ENCODE measurements around the gene CRHR2.

Gene CRHR2

DNA sequence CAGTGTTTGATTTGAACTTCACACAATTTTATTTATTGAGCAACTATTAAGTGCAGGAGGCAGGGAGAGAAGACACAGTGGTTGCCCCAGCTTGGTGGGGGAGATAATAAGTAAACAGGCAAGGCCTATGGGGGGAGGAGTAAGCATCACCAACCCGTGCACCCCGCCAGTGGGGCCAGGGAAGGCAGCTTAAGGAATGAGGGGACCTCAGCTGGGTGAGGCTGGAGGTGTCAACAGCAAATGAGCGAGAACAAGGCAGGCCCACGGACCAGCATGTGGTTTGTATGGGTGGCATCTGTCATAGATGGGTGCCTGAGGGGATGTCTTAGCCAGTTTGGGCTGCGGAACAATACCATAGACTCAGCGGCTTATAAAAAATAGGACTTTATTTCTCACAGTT lies 24.1 kb upstream of the CRHR2 start:
- no peak for DNase-seq

- DNase-seq: no peak
These were observed 23.3 kb upstream of the CRHR2 start for GRCh38 chr7:30705596-30705995.

DNA sequence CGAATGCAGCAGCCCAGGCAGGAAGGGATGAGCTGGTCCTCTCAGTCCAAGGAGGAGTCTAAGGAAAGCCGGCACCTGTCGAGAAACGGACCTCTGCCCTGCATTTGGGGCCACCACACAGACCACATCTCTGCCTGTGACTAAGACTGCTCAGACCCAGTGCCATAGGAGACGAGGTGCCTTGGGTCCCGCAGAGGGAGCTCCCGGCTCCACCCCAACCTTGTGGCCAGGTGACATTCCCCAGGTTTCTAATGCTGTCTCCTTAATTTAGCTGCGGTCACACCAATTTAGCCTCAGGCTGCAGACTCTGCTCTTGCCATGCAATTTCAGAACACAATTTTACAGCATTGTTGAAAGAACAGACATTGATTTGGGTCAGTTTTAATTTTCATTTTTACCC lies 22.8 kb upstream of the CRHR2 start:
- DNase-seq: no peak

- DNase-seq: no peak
These were observed 21.5 kb upstream of the CRHR2 start for GRCh38 chr7:30703756-30704155.

GRCh38 chr7:30702200-30702599 lies 19.9 kb upstream of the CRHR2 start:
- DNase-seq: no peak

DNA sequence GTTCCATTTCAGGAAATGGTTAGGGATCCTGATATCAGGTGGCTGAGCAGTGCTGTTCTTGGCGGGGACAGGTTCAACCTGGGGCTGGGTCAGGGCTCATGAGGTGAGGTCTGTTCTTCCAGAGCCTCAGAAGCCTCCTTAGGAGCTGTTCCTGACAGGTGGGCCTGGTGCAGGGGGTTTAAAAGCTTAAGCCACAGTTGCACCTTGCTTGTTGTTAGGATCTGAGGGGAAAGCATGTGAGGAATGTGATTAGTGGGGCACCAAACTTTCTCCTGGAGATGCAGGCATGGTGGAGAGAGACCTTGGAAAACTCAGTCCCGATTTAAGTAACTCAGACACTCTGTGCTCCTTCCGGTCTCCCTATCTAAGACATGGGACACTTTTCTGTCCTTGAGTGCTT lies 18.7 kb upstream of the CRHR2 start:
- DNase-seq: no peak

DNA sequence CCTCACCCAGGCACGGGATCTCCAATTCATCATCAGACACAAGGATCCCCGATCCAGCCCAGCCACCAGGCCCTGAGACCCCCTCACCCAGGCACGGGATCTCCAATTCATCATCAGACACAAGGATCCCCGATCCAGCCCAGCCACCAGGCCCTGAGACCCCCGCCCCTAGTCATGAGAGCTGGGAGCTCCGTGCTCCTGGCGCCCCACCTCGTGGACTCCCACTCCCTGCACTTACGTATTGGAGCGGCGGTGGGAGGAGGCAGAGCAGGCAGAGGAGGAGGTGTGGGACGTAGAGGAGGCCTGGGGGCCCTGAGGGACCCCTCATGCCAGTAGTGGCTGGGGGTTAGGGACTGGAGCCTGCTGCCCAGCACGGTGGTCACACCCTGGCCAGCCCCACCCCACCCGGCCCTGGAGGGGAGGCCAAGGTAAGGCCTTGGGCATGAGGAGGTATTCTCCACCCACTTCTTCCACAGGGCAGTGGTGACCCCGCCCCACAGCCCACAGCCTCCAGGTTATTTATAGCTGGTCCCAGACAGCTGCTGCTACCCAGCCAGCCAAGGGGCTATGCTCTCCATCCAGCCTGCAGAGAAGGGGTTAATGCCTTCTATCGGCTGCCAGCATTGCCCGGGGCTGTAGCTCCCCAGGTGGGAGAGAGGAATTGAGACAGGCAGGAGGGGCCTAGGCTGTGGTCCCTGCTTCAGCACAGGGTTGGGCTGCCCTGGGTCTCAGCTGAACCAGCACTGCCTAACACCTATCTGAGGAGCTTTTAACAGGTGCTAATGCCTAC lies 17.6 kb upstream of the CRHR2 start:
- peak in 2 of 3 experiments; percentile 48 to 68 for DNase-seq

DNA sequence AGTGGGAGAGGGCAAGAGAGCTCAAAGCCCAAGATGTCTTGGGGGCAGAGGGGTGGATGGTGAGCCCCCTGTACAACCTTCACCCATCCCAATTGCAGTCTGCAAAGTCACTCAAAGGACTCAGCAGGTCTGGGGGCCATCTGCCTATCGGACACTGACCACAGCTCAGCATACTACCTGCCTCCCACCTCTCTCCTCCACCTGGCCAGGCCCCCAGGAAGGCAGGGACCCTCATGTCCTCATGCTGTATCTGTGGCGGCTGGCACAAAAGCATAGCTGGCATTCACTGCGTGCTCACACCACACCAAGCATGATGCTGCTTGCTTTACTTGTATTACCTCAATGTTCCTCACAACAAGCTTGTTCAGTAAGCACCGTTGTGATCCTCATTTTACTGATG lies 16.2 kb upstream of the CRHR2 start:
- no peak for DNase-seq

DNA sequence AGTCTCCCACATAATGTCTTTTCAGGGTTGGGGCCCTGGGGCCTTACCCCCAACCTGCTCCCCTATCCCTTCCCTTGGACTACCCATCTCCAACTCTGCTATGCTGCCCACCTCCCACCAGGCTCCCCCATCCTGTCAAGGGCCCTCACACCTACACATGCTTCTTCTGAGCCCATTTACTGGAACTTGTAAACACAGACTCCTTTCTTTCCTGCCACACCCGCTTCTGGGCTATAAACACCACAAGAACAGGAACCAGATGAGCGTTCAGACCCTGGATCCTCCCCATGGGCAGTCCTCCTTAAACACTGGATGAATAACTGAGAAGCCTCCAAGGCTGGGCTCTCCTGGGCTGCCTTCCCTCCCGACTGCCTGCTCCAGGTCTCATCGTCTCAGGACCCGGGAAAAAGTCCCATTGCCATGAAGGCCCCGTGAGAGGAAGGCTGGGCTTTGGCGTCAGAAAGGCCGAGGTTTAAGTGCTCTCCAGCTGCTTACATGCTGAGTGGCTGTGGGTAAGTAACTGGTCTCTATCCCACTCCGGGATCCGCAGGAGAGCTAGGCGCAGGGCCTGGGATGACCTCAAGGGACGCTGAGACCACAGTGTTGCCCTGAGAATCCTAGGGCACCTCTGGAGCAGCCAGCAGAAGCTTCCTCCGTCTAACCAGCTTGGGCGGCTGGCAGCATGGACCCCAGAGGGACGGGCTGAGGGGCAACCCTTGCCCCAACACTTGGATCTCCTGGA lies 15.6 kb upstream of the CRHR2 start:
- DNase-seq: no peak

- DNase-seq: no peak
These were observed 12.8 kb upstream of the CRHR2 start for GRCh38 chr7:30694774-30695721.

DNA sequence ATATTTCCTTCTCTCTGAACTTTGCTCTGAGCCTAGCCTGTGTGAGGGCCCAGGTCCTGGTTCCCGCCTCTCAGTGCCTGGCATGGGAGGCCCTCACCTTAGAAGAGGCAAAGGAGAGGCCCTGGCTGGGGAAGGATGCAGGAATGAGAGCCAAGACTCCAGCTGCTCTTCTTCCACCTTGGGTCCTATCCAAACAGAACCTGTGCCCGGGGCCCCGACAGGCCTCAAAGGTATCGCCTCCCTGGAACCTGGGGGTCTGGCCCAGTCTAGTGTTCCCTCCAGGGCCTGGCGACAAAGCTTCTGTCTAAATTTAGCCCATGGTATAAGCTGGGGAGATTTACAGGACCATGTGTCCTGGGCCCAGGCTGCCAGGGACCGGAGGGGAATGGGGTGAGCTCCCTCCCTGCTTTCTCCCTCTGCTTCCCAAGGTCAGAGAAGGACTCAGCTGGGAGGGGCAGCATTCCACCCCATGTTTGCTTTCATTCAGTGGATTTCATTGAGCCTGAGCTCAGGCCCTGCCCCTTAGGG lies 12.0 kb upstream of the CRHR2 start:
- no peak for DNase-seq

DNA sequence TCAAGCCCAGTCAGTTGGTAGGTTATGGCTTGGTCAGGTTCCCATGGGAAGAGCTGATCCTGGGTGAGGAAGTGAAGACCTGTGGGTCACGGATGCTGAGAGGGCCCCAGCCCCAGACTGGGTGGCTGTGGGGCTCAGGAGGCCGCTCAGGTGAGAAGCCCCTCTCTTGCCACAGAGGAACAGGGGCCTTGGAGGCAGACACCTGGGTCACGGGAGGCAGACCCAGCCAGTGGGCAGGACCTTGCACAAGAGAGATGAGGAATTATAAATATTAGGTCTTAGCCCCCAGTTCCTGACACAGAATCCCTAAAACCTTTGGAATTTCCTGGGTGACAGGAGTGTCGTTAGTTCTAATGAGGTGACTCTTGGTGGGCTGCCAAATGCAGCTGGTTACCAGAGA lies 10.6 kb upstream of the CRHR2 start:
- DNase-seq: no peak

DNA sequence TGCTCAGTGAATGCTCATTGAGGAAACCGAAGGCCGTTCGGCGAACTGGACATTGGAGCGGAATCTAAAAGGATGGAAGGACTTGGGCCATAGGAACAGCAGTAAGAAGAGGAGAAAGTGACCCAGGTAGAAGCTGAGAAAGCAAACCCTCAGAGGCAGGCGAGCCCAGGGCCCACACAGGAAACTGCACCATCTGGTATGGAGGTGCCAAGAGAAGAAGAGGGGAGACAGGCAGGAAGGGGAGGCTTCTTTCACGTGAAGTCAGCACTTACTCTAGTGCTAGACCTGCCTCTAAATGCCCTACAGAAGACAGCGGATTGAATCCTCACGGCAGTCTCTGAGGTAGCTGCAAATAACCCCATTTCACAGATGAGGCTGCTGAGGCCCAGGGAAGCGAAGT lies 10.2 kb upstream of the CRHR2 start:
- DNase-seq: no peak

- DNase-seq: no peak
These were observed 7.8 kb upstream of the CRHR2 start for GRCh38 chr7:30690011-30690410.

GRCh38 chr7:30688718-30689221 lies 6.5 kb upstream of the CRHR2 start:
- DNase-seq: peak in 2 of 3 experiments; percentile 20 to 54

DNA sequence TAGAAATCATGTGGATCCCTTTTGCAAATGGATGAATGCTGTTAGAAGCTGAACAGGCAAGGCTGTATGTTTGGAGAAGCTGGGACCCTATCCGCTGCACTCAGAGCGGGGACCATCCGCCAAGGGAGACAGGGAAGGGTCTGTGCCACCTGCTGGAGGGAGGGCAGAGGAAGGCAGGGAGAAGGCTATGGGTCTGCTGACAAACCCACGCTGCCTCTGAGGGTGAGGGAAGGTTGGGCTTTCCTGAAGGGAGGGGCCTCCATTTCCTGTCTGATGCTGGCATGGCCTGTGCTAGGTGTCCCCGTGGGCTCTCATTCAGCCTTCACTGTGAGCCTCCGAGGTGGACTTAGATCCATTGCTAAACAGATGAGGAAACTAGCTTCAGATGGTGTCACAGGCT lies 5.3 kb upstream of the CRHR2 start:
- DNase-seq: no peak

DNA sequence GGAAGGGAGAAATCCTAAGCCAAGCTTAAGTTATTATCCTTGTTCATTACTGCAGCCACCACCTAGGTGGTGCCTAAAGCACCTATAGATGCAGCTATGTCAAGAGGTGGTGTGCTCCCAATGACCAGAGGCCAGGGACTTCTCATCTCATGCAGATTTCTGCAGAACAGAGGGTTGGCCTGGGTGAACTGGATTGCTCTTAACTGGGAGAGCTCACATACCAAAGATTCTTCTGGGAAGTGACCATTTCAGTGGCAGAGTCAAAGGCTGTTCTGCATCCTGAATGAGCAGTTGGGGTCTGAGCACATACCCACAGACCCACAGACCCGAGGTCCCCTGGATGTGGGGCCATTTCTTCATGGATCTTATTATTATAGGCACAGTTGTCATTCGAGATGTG lies 2.1 kb upstream of the CRHR2 start:
- no peak for DNase-seq

GRCh38 chr7:30683816-30684215 lies 1.6 kb upstream of the CRHR2 start:
- no peak for DNase-seq

- no peak for DNase-seq
These were observed 1.1 kb upstream of the CRHR2 start for GRCh38 chr7:30683306-30683705.

DNA sequence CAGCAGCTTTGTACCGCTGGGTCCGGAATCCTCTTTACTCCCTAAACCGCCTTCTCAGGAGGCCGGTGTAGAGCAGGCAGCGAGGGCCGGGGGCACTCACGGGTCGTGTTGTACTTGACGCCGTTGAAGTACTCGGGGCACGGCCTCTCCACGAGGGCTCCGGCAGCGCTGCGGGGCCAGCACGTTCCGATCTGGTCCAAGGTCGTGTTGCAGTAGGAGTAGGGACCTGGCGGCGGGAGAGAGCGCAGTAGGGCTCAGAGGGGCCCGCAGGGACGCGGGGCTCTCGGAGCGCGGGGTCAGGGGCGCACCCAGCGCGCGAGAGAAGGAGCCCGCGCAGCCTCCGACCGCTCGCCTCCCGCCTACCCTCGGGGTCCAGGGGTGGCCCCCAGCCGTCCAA lies 443 bp downstream of the CRHR2 start:
- peak in 1 of 3 experiments; percentile 68 for DNase-seq

DNA sequence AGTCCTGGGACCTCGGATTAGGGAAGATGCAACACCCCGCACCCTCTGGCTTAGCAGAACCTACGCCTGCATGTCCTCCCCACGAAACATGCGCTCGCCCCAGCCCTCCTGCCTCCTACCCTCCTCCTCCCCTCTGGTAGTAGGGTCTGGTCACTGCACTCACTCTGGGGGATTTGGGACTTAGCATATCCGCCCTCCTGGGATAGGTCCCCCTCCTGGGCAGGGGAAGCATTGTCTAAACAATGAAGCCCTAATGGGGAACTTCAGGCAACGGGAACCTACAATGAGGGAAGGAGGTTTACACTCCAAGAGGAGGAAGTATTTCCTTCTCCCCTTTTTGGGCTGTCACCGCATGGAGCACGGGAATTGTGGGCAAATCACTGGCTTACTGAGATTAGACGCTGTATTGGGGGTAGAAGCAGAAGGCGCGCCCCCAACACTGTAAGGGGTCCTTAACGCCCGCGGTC lies 892 bp downstream of the CRHR2 start:
- no peak for DNase-seq

DNA sequence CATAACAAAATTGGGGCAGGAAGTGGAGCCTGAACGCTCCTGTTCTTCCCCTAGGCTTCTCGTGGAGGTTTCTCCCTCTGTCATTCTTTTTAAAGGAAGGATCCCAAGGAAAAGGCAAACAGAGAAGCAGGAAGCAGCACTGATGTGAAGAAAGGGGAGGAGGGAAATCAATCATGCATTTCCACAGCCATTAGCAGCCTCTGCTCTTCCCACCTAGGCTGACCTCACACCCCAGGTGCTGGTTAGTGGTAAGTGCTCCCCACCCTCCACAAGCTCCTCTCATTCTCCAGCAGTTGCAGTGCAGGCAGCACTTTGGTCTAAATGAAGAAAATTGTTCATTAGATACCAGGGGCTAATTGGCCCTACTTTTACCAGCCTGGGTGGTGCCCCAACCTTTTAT lies 2.6 kb downstream of the CRHR2 start:
- peak in 2 of 3 experiments; percentile 35 to 48 for DNase-seq

DNA sequence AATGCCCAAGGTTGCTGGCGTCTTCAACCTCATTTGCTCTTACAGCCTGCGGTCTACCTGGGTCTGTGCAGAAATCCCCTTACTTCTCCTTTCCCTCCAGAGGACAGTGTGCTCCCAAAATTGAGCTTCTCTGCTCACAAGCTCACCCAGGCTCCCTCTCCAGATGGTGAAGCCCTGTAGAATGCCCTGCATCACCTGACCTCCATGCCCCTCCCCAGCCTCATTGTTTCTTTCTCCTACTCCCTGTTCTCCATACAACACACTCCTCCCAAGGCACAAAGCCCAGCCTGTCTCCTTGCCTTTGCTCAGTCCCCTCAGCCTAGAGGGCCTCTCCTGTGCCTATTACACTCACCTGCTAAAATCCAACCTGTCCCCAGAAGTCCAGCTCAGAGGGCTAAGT lies 3.5 kb downstream of the CRHR2 start:
- peak in 2 of 3 experiments; percentile 29 to 43 for DNase-seq
